Dedifferentiated amniotic fluid mesenchymal stem cell (primary cell): ENCODE measurements around the gene RPL12.

Experiments
- DNase-seq: peaks from one replicate; pipeline ENCODE4 v3.0.0-alpha.2; 2016; ENCODE audit errors: extremely low spot score

The RPL12 gene

DNA sequence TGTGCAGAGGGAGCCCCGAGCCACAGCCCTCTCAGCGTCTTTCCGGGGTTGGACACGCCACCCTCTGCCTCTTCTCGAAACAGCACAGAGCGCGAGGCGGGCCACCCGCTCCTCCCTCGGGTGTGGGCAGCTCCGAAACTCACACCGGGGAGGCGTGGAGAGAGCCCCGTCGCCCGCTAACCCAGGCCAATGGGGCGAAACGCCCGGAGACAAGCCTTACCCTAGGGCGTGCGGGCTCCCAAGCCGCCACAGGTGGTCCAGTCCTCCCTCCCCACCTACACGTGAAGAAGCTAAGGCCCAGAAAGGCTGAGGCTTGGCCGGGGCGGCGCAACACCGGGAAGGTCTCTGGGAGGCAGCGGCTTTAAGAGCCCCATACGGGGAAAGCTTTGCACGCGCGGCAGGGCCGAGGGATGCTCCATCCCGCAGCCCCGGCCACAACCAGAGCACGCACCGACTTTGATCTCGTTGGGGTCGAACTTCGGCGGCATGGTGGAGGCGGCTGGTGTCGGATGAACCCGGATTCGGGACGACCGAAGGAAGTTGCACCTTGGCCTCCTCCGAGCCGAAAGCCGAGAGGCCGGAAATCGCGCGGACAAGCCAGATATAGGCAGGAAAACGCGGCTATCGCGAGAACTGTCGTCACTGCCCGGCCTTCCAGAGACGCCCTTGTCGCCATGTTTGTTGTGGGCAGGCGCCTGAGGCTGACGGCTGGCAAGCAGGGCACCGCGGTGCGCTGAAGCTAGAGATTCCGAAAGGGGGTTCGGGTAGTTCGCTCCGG, at the start of gene RPL12, which contains the start of gene LRSAM1:
RPL12 (minus strand) TSS at position 577 of the 778 bp plus-strand sequence; CDS start at position 488, 89 bp downstream.
LRSAM1 (plus strand) TSS at position 681 of the 778 bp plus-strand sequence. CDS start 3,018 bp downstream, outside the sequence.
- peak; percentile 94 for DNase-seq

GRCh38 chr9:127500862-127501261, 49.7 kb upstream of the RPL12 start:
- DNase-seq = no peak

GRCh38 chr9:127500399-127500798, 49.2 kb upstream of the RPL12 start:
- DNase-seq = no peak

- DNase-seq = no peak
These were observed 47.1 kb upstream of the RPL12 start for GRCh38 chr9:127498298-127498697.

DNA sequence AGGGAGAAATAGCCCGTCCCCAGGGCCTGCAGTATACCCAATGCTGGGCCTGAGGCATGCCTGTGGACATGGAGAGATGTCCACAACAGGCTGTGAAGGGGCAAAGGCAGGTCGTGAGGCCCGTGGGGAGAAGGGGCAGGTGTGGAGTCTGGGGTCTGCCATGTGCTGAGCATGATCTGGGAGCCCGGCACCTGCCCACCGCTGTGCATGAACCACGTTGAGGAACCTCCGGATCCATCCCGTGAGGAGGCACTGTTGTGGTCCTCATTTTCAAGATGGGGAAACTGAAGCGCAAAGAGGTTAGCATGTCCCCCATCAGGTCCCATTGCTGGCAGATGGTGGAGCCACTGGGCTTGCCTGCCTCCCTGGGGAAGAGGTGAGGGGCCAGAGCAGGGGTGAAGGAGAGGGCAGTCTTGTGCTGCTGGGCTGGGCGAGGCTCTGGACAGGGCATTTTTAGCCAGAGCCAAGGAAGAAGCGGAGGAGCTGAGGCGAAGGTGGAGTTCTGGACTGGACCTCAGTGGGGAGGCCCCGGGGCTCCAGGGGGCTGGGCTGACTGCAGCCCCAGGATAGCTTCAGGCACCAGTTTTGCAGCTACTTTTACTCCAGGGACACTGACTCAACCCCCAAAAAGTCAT, 46.6 kb upstream of the RPL12 start:
- DNase-seq = no peak

- no peak for DNase-seq
These were observed 45.8 kb upstream of the RPL12 start for GRCh38 chr9:127496974-127497373.

DNA sequence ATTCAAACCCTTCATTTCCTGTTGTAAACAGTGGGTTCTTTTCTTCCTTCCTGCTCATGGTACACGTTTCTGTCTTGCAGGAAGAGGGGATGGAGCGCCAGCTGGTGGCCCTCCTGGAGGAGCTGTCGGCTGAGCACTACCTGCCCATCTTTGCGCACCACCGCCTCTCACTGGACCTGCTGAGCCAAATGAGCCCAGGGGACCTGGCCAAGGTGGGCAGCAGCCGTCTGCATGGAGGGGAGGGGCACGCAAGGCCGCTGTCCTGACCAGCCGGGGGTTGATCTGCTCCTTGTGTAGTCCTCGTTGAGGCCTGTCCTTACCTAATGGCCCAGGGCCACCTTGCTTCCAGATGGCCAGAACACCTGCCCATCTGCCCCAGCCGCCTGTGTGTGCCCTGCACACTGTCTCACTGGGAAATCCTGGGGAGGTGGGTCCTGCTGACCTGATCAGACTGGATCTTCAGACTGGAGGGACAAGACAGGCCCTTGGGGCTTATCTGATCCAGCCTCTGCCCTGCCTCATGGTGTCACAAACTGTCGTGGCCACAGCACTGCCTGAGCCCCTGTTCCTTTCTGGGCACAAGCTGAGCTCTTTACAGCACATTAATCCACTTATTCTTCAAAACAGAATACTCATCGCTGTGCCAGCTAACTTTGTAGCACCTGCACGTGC, 44.8 kb upstream of the RPL12 start:
- DNase-seq = no peak

- DNase-seq = no peak
These were observed 43.1 kb upstream of the RPL12 start for GRCh38 chr9:127494304-127494702.

DNA sequence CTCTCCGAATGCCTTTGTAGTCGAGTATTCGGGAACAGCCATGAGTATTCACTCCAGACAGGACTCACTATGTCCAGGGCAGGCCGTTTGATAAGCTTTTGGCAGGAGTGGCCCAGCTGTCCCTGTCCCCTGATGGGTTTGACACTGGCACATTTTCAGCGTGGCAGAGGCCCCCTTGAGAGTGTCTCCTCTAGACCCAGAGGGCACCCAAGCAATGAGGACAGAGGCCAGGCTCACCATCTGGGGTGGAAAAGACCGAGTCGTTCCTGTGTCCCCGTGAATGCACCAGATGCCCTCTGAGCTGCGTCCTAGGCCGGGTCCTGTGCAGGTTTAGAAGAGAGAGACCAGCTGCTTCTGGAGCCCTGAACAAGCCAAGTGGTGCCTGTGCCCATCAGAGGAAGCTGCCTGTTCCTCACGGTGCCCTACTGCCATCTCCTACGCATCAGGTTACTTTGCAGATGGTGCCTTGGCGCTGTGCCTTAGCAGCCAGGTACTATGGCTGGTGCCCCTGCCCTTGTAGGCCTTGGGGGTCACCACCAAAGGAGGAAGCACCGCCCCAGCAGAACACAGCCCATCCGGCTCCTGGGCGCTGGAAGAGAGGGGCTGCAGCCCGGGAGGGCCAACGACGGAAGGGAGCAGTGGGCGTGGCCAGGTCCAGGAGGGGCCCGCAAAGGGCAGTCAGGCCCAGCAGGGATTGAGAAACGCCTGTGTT, 42.5 kb upstream of the RPL12 start:
- DNase-seq = no peak

GRCh38 chr9:127492616-127493015, 41.4 kb upstream of the RPL12 start:
- DNase-seq = no peak

- no peak for DNase-seq
These were observed 40.3 kb upstream of the RPL12 start for GRCh38 chr9:127491516-127491915.

DNA sequence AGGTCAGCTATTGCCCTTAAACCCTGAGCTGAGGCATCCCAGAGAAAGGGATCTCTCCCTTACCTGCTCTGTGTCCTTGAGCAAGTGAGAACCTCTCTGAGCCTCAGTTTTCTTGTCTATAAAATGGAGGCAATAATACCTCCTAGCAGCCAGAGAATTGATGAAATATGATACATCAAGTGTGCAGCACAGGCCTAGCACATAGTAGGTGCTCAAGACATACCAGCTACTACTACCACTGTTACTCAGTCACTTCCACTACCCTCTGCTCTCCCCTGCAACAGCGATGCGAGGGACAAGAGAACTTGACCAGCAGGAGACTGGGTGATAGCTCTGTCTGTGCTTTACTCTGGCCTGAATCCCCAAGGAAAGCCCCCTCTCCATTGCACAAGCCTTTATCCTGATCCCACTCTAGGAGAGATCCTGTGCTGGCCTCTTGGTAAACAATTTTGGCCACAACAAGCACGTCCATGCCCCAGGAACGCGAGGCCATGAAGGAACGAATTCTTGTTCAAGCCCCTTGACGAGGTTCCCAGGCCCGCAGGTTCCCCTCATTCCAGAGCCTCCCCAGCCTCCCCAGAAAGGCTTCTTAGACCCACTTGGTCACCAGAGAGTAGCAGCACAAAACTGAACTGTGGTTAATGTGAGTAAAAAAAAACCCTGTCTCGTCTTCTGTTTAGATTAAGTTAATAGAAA, 39.5 kb upstream of the RPL12 start:
- DNase-seq = no peak

- no peak for DNase-seq
These were observed 38.4 kb upstream of the RPL12 start for GRCh38 chr9:127489471-127490115.

- no peak for DNase-seq
These were observed 37.7 kb upstream of the RPL12 start for GRCh38 chr9:127488946-127489345.

DNA sequence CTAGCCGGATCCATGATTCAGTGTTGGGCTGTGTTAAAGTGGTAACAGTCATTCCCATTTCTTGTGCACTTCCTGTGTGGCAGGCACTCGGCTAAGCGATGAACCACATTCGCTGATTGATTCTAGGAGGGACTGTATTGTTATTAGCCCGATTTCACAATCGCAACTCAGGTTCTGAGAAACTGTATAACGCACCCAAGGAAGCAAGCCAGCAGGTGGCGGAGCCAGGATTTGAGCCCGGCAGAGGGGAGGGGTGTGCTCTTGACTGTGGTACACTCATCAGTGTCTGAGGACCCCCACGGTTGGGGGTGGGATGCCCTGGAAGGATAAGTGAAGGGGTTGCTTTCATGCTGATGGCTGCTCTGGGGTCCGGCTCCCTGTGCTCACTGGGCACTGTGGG, 34.8 kb upstream of the RPL12 start:
- DNase-seq = no peak

GRCh38 chr9:127482662-127483061, 31.5 kb upstream of the RPL12 start:
- DNase-seq = no peak

DNA sequence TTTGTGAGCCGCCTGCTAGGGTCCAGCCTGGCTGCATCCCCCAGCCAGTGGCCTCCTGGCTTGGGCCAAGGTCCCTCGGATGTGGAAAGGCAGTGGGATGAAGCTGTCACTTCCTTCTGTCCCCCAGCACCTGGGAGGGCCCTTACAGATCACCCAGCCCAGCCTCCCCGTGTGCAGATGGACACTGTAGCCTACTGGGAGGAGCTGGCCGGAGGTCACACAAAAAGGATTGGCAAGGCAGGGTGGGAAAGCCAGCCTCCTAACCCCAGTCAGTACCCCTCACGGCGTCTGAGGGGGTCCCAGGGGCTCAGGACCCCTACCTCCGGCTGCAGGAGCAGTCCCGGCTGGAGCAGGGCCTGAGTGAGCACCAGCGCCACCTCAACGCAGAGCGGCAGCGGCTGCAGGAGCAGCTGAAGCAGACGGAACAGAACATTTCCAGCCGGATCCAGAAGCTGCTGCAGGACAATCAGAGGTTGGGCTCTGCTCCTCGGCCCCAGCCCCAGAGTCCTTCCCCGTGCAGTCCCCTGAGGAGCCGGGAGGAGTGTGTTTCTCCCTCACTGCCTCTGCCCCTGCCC, 28.4 kb upstream of the RPL12 start:
- DNase-seq = no peak

- DNase-seq = no peak
These were observed 23.4 kb upstream of the RPL12 start for GRCh38 chr9:127474592-127474991.

DNA sequence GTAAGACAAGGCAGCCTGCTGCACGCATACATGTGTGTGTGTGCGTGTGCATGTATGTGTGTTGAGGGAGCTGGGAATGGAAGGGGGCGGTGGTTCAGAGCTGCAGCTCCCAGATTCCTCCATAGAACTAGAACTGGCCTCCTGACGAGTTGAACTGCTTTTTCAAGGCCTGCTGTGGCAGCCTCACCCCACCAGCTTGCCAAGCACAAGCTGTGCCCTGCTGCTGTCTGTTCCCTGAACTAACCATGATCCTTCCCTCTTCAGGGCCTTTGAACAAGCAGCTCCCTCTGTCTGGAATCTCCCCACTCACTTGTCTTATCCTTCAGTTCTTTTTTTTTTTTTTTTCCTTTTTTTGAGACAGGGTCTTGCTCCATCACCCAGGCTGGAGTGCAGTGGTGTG, 22.7 kb upstream of the RPL12 start:
- DNase-seq = no peak

DNA sequence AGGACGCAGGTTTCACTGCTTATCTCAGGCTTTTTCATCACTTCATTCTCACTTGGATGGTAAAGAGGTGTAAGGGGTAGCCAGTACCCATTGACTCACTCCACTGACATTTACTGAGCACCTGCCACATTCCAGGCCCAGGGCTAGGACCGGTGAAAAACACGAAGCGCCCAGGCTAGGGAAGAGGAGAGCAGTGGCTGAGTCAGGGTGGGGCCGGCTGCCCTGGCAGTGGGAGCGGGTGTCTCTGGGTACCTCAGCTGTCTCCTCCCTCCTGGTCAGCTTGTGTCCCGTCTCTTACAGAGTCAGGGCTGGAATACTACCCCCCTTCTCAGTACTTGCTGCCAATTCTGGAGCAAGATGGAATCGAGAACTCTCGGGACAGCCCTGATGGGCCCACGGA, 22.3 kb upstream of the RPL12 start:
- DNase-seq = no peak

GRCh38 chr9:127470662-127471061, 19.5 kb upstream of the RPL12 start:
- no peak for DNase-seq
